KOPT-K1 (cell line): ENCODE data around the gene TOMM7.
"Not testable (repeated sequence)": the region's sequence is repeated elsewhere in the genome, so short reads cannot be mapped to it uniquely, and the experiment has no call there.

Source experiments
- H3K27ac ChIP-seq: fragments of 200-600 bp; sonication (generic); 2 replicates; pipeline ENCODE4 v1.5.1; 2016; ENCODE audit warnings: antibody characterized with exemption, mild to moderate bottlenecking, low read depth, low read length; ENCODE audit not compliant: poor library complexity, severe bottlenecking
- H3K36me3 ChIP-seq: fragments of 200-600 bp; sonication (generic); 2 replicates; pipeline ENCODE4 v1.5.1; 2017; ENCODE audit warnings: antibody characterized with exemption, mild to moderate bottlenecking, low read length, moderate library complexity; ENCODE audit not compliant: insufficient read depth
- H3K9me3 ChIP-seq: fragments of 200-600 bp; sonication (generic); 2 replicates; pipeline ENCODE4 v1.5.1; 2017; ENCODE audit warnings: antibody characterized with exemption, low read length, mild to moderate bottlenecking; ENCODE audit not compliant: insufficient read depth, poor library complexity, severe bottlenecking

The TOMM7 gene

DNA sequence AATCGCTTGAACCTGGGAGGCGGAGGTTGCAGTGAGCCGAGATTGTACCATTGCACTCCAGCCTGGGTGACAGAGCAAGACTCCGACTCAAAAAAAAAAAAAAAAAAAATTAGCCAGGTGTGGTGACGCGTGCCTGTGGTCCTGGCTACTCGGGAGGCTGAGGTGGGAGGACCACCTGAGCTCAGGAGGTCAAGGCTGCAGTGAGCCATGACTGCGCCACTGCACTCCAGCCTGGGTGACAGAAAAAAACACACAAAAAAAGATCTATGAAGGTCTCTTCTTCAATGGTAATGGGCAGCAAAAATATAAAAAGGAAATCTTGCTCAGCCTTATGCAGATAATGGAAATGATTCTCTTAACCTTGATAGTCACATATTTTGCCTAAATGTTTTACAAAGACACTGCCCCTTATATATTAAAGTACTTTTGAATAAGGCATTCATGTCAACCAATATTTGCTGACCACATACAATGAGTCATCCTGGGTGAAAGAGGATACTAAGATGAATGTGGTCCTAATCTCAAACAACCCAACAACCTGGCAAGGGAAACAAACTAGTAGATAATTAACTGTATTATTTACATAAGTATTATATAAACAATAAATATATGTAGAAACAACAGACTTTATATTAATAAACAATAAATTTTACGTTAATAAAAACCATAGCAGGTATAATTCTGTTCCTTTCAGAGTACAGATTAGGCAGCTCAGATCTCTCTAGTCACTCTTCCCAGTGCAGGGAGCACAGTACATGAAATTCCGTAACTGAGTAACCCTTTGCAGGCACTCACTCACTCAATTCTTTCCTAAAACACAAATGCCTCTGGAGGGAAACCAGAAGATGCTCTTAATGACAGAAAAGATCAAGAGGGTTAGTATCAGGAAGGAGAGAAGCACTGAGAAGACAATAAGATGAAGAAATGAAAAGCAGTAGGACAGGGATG is 8.1 kb downstream of the TOMM7 start:
- H3K36me3 ChIP-seq: peaks cover 68% of the 10 kb centered on the region

DNA sequence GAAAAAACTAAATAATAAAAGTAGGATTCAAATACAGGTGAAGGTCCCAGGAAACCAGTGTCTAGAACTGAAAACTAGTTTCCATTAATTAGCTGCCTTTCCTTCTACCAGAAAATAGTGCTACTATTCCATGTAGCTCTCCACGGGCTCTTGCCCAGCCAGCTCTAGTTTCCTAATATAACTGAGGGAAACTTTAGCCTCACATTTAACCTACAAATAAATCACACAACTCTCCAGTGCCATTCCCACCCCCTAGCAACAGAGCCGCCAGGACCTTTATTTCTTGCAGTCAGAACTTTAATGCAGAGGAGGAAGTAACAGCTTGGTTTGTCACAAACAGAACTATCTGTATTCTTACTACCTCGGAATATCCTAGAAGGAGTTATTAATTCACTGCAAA is 10.3 kb downstream of the TOMM7 start:
- H3K27ac ChIP-seq: no peak overlapping the region
- H3K36me3 ChIP-seq: peaks cover 63% of the 10 kb centered on the region
- no peaks in the 10 kb centered on the region for H3K9me3 ChIP-seq

More for the DNA sequence above, 8.1 kb downstream of the TOMM7 start:
- H3K27ac ChIP-seq: no peak overlapping the region
- no peaks in the 10 kb centered on the region for H3K9me3 ChIP-seq

DNA sequence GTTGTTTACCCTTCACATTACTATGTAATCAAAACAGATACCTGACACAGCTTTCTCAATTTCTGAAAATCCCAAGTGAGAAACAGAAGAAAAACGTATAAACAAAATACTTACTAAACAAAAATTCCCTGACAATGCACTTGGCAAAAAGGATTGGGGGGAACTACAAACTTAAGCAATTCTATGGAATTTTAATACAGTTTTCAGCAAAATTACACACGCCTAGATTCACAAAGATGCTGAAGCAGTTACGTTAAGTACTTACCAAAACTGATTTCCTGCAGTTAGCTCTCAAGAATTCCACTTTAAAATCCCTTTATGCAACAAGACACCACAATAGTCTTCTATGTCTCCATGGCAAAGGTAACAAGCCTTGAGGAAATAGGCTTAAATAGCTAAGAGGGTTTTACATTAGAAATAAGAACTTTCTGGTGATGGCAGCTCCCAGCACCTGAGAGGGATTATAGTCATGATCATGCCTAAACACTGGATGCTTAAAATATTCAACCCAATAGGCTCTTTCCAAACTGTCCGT is 10.8 kb downstream of the TOMM7 start:
- Histone ChIP-seq H3K27ac (no peak overlapping the region), H3K36me3 (peaks cover 58% of the 10 kb centered on the region), H3K9me3 (no peaks in the 10 kb centered on the region)

DNA sequence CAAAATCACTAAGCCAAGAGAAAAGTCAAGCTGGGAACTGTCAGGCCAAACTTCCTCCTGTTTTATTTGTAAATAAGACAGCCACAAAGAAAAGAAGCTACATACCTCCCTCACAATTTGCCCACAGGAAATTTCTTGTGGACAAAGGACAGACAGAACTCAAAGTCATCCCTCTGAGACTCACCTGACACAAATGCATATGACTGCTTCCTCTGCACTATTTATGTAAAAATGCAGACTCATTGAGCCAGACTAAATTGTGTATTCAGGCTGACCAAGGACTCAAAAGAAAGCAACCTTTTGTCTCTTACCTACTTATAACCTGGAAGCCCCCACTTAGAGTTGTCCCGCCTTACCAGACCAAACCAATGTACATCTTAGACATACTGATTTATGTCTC is 11.8 kb downstream of the TOMM7 start:
- Histone ChIP-seq H3K9me3 (no peaks in the 10 kb centered on the region), H3K36me3 (peaks cover 48% of the 10 kb centered on the region), H3K27ac (no peak overlapping the region)

GRCh38 chr7:22809902-22810642 is 12.6 kb downstream of the TOMM7 start:
- no peaks in the 10 kb centered on the region for H3K9me3 ChIP-seq
- no peak overlapping the region for H3K27ac ChIP-seq
- peaks cover 40% of the 10 kb centered on the region for H3K36me3 ChIP-seq

DNA sequence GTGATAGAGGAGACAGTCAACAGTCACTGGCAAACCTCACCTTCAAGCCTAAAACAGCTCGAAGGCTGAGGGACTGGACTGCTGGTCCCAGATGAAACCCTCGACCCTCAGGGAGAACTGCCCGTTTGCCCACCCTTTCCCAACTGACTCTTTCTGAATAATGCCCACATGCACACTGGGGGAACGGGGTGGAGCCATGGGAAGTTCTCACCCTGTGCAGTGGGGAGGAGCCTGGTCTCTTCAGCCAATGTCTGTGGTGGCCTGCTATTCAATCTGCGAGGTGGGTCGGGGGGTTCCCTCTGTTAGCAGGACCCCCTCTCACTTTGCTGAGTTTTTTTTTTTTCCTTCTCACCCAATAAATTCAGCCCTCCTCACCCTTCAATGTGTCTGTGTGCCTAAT is 14.5 kb downstream of the TOMM7 start:
- Histone ChIP-seq H3K9me3 (no peaks in the 10 kb centered on the region), H3K27ac (no peak overlapping the region), H3K36me3 (peaks cover 23% of the 10 kb centered on the region)

GRCh38 chr7:22806752-22807151 is 15.9 kb downstream of the TOMM7 start:
- no peak overlapping the region for H3K27ac ChIP-seq
- peaks cover 9% of the 10 kb centered on the region; the same call in 1 of the 2 replicates for H3K36me3 ChIP-seq
- no peaks in the 10 kb centered on the region for H3K9me3 ChIP-seq

GRCh38 chr7:22805227-22805626 is 17.4 kb downstream of the TOMM7 start:
- Histone ChIP-seq H3K27ac (no peak overlapping the region), H3K9me3 (no peaks in the 10 kb centered on the region)

GRCh38 chr7:22802831-22803230 is 19.8 kb downstream of the TOMM7 start:
- not testable (repeated sequence) for H3K27ac ChIP-seq, H3K9me3 ChIP-seq

More at GRCh38 chr7:22805227-22805626, 17.4 kb downstream of the TOMM7 start:
- no peaks in the 10 kb centered on the region for H3K36me3 ChIP-seq

GRCh38 chr7:22802426-22802825 is 20.2 kb downstream of the TOMM7 start:
- H3K9me3 ChIP-seq: no peaks in the 10 kb centered on the region
- no peaks in the 10 kb centered on the region for H3K36me3 ChIP-seq
- H3K27ac ChIP-seq: no peak overlapping the region

More at GRCh38 chr7:22802831-22803230, 19.8 kb downstream of the TOMM7 start:
- H3K36me3 ChIP-seq: not testable (repeated sequence)

- H3K9me3 ChIP-seq: no peaks in the 10 kb centered on the region
- H3K27ac ChIP-seq: no peak overlapping the region
- H3K36me3 ChIP-seq: no peaks in the 10 kb centered on the region
These were observed 20.7 kb downstream of the TOMM7 start for GRCh38 chr7:22801912-22802311.

DNA sequence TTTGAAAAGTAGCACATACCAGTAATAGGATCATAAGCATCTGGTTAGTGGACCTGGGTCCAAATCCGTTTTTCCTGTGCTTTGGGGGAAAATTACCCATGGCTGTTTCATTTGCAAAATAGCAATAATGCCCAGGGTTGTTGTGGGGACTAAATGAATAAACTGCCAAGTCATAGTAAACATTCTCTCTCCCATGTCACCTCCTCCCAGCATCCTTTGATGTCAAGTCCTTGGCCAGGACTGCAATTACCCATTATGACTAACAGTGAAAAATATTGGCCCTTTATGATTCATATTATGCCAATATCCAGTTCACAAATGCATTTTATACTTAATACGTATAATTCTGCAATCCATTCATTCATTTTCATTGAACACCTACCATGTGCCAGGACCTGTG is 23.0 kb downstream of the TOMM7 start:
- Histone ChIP-seq H3K9me3 (no peaks in the 10 kb centered on the region), H3K36me3 (no peaks in the 10 kb centered on the region), H3K27ac (no peak overlapping the region)

GRCh38 chr7:22793593-22794462 is 28.8 kb downstream of the TOMM7 start:
- H3K27ac ChIP-seq: no peak overlapping the region
- H3K9me3 ChIP-seq: no peaks in the 10 kb centered on the region
- no peaks in the 10 kb centered on the region for H3K36me3 ChIP-seq
